Activated naive CD8-positive, alpha-beta T cell treated with anti-CD3 and anti-CD28 coated beads for 36 hours (primary cell): Measurements from ENCODE around the gene USHBP1. TPM values are rescaled to one million over a fixed set of nuclear protein-coding genes. Genes with fewer than 3 reads are reported as not detected.

Experiments
- DNase-seq: peaks from one replicate; pipeline ENCODE4 v3.0.0; 2021
- H3K27ac Mint-ChIP-seq: one replicate; pipeline ENCODE4 v1.8.0; 2022; ENCODE audit warnings: mild to moderate bottlenecking, moderate library complexity, mixed read lengths
- H3K27me3 Mint-ChIP-seq: one replicate; pipeline ENCODE4 v1.8.0; 2022; ENCODE audit warnings: mild to moderate bottlenecking, mixed read lengths
- H3K36me3 Mint-ChIP-seq: one replicate; pipeline ENCODE4 v1.8.0; 2021; ENCODE audit warnings: mild to moderate bottlenecking, mixed read lengths
- H3K4me1 Mint-ChIP-seq: one replicate; pipeline ENCODE4 v1.8.0; 2021; ENCODE audit warnings: mixed read lengths
- H3K4me3 Mint-ChIP-seq: one replicate; pipeline ENCODE4 v1.8.0; 2022; ENCODE audit warnings: mild to moderate bottlenecking, moderate library complexity, mixed read lengths
- H3K9me3 Mint-ChIP-seq: one replicate; pipeline ENCODE4 v1.8.0; 2022; ENCODE audit warnings: mixed read lengths
- total RNA-seq, 2 experiments: library from RNA; stranded (reverse); gene quantifications; one replicate each; pipeline ENCODE4 v1.2.3, GENCODE V29; 2021

The USHBP1 gene
- total RNA-seq, 2 experiments from 2014 or later: not detected

DNA sequence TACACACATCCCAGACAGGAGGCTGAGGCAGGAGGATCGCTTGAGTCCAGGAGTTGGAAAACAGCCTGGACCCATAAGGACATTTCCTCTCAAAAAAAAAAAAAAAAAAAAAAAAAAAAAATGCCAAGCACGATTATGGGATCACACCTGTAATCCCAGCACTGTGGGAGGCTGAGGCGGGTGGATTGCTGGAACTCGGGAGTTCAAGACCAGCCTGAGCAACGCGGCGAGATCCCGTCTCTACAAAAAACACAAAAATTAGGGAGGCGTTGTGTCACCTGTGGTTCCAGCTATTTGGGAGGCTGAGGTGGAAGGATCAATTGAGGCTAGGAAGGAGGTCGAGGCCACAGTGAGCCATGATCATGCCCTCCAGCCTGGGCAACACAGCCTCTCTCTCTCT is 39.5 kb downstream of the USHBP1 start:
- no peak for DNase-seq
- H3K4me3 Mint-ChIP-seq: peak overlapping the region; percentile 37
- no peak overlapping the region for H3K27ac Mint-ChIP-seq
- peaks cover 3% of the 10 kb centered on the region for H3K36me3 Mint-ChIP-seq
- no peaks in the 10 kb centered on the region for H3K9me3 Mint-ChIP-seq
- no peaks in the 10 kb centered on the region for H3K27me3 Mint-ChIP-seq
- H3K4me1 Mint-ChIP-seq: peaks cover 6% of the 10 kb centered on the region

DNA sequence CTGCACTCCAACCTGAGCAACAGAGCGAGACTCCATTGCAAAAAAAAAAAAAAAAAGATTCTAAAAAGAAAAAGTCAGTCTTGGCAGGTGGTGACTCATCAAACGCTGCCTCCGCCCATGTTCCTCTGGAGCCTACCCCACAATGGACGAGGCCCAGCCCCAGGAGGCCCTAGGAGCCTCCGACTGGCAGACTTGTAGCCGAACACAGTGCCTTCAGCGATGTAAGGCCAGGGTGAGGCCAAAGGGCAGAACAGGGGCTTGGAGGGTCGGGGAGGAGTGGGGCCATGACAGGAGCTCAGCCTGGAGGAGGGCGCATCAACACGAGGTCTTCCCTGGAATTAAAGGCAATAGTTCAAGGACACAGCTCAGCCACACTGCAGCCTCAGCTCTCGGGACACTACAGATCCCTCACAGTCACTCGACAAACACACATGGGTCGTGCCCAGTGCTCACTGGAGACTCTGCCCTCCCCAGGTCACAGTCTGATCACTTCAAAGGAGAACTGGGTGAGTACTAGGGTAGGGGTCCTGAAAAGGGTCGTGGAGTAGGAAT is 44.3 kb downstream of the USHBP1 start:
- H3K27ac Mint-ChIP-seq: no peak overlapping the region
- H3K36me3 Mint-ChIP-seq: peaks cover 24% of the 10 kb centered on the region
- no peaks in the 10 kb centered on the region for H3K9me3 Mint-ChIP-seq
- DNase-seq: no peak
- H3K4me1 Mint-ChIP-seq: peaks cover 8% of the 10 kb centered on the region
- H3K27me3 Mint-ChIP-seq: no peaks in the 10 kb centered on the region
- H3K4me3 Mint-ChIP-seq: no peak overlapping the region

- H3K4me3 Mint-ChIP-seq: no peak overlapping the region
- no peak overlapping the region for H3K27ac Mint-ChIP-seq
- H3K36me3 Mint-ChIP-seq: peaks cover 29% of the 10 kb centered on the region
- H3K27me3 Mint-ChIP-seq: no peaks in the 10 kb centered on the region
- DNase-seq: no peak
- H3K9me3 Mint-ChIP-seq: no peaks in the 10 kb centered on the region
- peaks cover 14% of the 10 kb centered on the region for H3K4me1 Mint-ChIP-seq
Measured at GRCh38 chr19:17219286-17219685, 45.3 kb downstream of the USHBP1 start.

DNA sequence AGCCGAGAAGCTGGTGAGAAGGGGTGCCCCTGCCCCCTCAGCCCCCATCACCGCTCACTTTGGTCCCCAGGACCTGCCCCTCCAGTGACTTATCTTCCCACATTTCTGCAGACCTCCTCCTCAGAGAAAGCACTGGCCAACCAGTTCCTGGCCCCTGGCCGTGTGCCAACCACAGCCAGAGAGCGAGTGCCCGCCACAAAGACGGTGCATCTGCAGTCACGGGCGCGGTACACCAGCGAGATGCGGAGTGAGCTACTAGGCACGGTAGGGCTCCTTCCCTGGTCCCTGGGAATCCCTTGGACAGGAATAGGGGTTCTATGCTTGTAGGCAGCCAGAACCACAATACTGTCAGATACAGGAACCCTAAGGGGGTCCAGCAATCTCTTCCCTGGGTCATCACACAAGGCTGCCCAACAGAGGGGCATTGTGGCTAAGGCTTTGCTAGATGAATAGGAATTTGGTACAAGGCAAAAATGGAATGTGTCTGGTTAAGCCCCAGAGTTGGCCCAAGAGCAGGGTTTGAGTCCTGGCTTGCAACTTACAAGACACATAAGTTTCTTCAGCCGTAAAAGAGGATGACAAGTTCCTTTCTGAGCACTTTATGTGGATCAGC is 48.4 kb downstream of the USHBP1 start:
- peaks cover 31% of the 10 kb centered on the region for H3K36me3 Mint-ChIP-seq
- peak overlapping the region; percentile 88 for H3K4me3 Mint-ChIP-seq
- no peaks in the 10 kb centered on the region for H3K27me3 Mint-ChIP-seq
- peak overlapping the region; percentile 95 for H3K27ac Mint-ChIP-seq
- H3K4me1 Mint-ChIP-seq: peaks cover 15% of the 10 kb centered on the region
- H3K9me3 Mint-ChIP-seq: no peaks in the 10 kb centered on the region
- no peak for DNase-seq

DNA sequence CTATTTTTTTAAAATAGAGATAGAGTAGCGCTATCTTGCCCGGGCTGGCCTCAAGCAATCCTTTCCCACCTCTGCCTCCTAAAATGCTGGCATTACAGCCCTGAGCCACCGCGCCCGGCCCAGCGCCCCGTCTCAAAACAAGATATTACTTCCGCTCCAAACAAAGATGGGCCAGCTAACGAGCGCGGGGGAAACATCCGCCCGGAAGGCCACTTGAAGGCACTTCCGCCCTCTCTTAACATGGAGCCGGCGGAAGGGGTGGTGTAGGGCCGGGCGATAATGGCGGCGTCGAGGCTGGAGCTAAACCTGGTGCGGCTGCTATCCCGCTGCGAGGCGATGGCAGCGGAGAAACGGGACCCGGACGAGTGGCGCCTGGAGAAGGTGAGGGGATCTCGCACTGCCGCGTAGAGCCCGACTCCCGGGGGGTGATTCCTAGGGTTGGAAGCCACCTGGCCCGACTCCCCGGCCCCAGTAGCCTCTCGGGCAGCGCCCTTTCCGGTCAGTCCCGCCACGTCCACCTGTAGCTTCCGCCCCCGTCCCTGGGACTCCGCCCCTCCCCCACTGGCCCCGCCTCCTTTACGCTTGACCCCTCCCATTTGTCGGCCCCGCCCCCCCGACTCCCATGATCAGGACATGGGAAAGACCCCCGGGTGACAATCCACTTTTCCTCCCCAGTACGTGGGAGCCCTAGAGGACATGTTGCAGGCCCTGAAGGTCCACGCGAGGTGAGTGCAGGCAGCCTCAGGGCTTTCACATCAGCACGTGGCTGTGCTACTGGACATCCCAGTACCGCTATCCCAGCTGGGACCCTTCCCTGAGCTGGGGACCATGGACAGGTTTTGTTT is 49.2 kb downstream of the USHBP1 start, which contains the start of gene USE1:
Gene USE1 (plus strand): TSS at position 231 of the 845 bp plus-strand sequence. CDS start 49 bp downstream, at position 280.
- H3K4me3 Mint-ChIP-seq: peak within 1 kb of the TSS; percentile 88
- H3K9me3 Mint-ChIP-seq: no peaks in the 10 kb centered on the region
- peak within 1 kb of the TSS; percentile 95 for H3K27ac Mint-ChIP-seq
- peaks cover 13% of the 10 kb centered on the region for H3K4me1 Mint-ChIP-seq
- H3K27me3 Mint-ChIP-seq: no peaks in the 10 kb centered on the region
- H3K36me3 Mint-ChIP-seq: peaks cover 31% of the 10 kb centered on the region
- DNase-seq: peak; percentile 86

DNA sequence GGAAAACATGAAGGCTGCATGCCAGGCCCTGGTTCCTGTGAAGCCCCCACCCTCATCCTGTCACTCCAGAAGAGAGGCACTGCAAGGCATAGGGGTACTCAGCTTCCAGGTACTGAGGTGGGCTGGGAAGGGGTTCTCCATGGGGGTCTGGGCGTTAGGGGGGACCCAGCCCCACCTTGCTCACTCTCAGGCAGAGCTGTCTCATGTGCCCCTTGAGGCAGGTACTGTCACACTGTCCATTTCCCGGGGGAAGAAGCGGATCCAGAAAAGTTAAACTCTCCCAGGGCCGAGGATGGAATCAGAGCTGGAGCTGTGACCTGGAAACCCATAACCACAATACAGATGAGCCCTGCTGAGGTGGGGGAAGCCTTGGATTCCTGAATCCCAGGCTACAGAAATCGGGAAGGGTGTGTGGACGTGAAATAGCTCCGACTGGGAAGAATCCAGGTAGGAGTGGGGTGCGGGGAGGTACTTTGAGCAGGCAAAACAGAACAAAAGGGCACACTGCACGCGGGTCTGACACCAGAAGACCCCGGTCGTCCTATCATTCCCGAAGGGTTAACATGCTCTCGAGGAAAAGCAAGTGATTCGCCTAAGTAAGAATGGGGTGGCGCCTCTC is 49.9 kb downstream of the USHBP1 start:
- H3K27me3 Mint-ChIP-seq: no peaks in the 10 kb centered on the region
- peaks cover 13% of the 10 kb centered on the region for H3K4me1 Mint-ChIP-seq
- H3K27ac Mint-ChIP-seq: peak overlapping the region; percentile 95
- peaks cover 32% of the 10 kb centered on the region for H3K36me3 Mint-ChIP-seq
- H3K9me3 Mint-ChIP-seq: no peaks in the 10 kb centered on the region
- DNase-seq: no peak
- peak overlapping the region; percentile 88 for H3K4me3 Mint-ChIP-seq

GRCh38 chr19:17213334-17213733 is 51.2 kb downstream of the USHBP1 start:
- Mint-ChIP-seq H3K27me3 (no peaks in the 10 kb centered on the region), H3K9me3 (no peaks in the 10 kb centered on the region), H3K36me3 (peaks cover 33% of the 10 kb centered on the region), H3K27ac (no peak overlapping the region), H3K4me3 (no peak overlapping the region), H3K4me1 (peaks cover 20% of the 10 kb centered on the region)
- no peak for DNase-seq

DNA sequence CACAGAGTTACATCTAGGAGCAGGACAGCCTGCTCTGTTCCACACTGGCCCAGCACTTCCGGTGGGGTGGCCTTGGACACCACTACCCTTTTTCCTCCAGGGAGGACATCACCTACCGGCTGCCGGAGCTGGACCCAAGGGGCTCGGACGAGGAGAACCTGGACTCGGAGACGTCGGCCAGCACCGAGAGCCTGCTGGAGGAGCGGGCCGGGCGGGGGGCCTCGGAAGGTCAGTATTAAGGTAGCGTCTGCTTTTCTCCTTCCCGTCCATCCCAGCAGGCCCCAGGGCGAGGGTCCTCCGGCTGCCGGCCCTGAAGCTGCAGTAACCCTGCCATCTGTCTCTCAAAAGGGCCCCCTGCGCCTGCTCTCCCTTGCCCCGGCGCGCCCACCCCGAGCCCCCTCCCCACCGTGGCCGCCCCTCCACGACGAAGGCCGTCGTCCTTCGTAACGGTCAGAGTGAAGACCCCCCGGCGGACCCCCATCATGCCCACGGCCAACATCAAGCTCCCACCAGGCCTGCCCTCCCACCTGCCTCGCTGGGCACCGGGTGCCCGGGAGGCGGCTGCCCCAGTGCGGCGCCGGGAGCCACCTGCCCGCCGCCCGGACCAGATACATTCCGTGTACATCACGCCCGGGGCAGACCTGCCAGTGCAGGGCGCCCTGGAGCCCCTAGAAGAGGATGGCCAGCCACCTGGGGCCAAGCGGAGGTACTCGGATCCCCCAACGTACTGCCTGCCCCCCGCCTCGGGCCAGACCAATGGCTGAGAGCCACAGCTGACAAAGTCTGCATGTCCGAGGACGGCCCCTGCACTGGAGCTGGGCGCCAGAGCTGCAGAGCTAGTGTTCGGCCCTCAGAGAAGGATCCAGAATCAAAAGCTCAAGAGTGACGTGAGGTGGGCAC is 52.7 kb downstream of the USHBP1 start:
- Mint-ChIP-seq H3K36me3 (peaks cover 22% of the 10 kb centered on the region), H3K4me3 (no peak overlapping the region), H3K27me3 (no peaks in the 10 kb centered on the region), H3K9me3 (no peaks in the 10 kb centered on the region), H3K27ac (no peak overlapping the region), H3K4me1 (peaks cover 20% of the 10 kb centered on the region)
- no peak for DNase-seq

- Mint-ChIP-seq H3K27ac (no peak overlapping the region), H3K4me3 (no peak overlapping the region), H3K27me3 (no peaks in the 10 kb centered on the region), H3K4me1 (peaks cover 14% of the 10 kb centered on the region), H3K36me3 (peaks cover 22% of the 10 kb centered on the region), H3K9me3 (no peaks in the 10 kb centered on the region)
- DNase-seq: no peak
Measured at GRCh38 chr19:17210296-17210695, 54.2 kb downstream of the USHBP1 start.

GRCh38 chr19:17209126-17210036 is 55.2 kb downstream of the USHBP1 start:
- Mint-ChIP-seq H3K4me1 (peaks cover 9% of the 10 kb centered on the region), H3K27me3 (no peaks in the 10 kb centered on the region), H3K27ac (peak overlapping the region; percentile 39), H3K4me3 (no peak overlapping the region), H3K9me3 (no peaks in the 10 kb centered on the region), H3K36me3 (peaks cover 21% of the 10 kb centered on the region)
- peak; percentile 61 for DNase-seq

- Mint-ChIP-seq H3K27ac (no peak overlapping the region), H3K36me3 (peaks cover 30% of the 10 kb centered on the region), H3K4me3 (no peak overlapping the region), H3K9me3 (no peaks in the 10 kb centered on the region), H3K27me3 (no peaks in the 10 kb centered on the region), H3K4me1 (peaks cover 7% of the 10 kb centered on the region)
- no peak for DNase-seq
Measured at GRCh38 chr19:17206736-17207581, 57.6 kb downstream of the USHBP1 start.

DNA sequence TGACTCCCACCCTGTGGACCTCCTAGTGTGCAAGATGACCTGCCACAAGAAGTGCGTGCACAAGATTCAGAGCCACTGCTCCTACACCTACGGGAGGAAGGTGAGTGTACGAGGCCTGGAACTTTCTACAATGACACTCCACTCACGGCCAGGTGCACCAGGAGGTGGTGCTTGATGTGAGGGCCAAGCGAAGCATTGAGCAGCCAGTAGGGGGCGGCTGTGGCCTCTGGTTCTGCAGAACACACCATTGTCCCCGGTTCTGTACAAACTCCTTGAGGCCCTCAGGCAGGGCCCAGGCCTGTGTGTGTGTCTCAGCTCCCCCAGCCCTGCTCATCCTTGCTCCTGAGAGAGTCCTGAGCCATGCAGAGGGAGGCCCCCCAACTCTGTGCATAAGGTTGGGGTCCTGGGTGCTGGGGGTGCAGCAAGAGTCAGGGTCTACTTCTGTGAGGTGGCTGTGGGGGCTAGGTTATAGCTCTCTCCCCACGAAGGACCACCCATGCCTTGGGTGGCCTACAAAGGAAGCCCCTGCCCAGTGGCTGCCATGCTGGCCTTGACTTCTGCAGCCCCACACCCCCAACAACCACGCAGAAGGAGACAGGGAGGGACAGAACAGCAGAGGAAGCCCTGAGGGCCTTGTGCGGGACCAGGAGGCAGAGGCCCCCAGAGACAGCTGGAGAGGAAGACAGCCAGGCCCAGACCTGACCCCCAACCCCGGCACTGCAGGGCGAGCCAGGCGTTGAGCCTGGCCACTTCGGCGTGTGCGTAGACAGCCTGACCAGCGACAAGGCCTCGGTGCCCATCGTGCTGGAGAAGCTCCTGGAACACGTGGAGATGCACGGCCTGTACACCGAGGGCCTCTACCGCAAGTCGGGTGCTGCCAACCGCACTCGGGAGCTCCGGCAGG is 59.1 kb downstream of the USHBP1 start:
- H3K4me1 Mint-ChIP-seq: peaks cover 7% of the 10 kb centered on the region
- peaks cover 36% of the 10 kb centered on the region for H3K36me3 Mint-ChIP-seq
- no peaks in the 10 kb centered on the region for H3K9me3 Mint-ChIP-seq
- DNase-seq: peak; percentile 49
- H3K27me3 Mint-ChIP-seq: no peaks in the 10 kb centered on the region
- H3K4me3 Mint-ChIP-seq: no peak overlapping the region
- H3K27ac Mint-ChIP-seq: peak overlapping the region; percentile 31
